HCT116 (cell line): Measurements from ENCODE around the gene RDH8. TPM values are rescaled to one million over a fixed set of nuclear protein-coding genes. Genes with fewer than 3 reads are reported as not detected.

Source experiments
- ATAC-seq: fragments of 200-7000 bp; cut with Tn5 transposase; 2 replicates; pipeline ENCODE4 v1.9.1; 2020; ENCODE audit warnings: mild to moderate bottlenecking, moderate library complexity
- BruUV-seq: library from RNA; stranded (reverse); fragments of 400-500 nt; replicated peaks from 2 replicates; lab custom pipeline; 2021; lab: Mats Ljungman, UMichigan
- CTCF ChIA-PET: fragments of 300-600 bp; sonication (Branson Sonifier 250); formaldehyde crosslinking; loops from one replicate; lab custom pipeline; 2021; ENCODE audit warnings: antibody characterized with exemption; lab: Charles Lee
- POLR2A ChIA-PET: fragments of 300-600, 350-600 bp; sonication (Branson Sonifier 250); formaldehyde crosslinking; loops from one replicate; lab custom pipeline; 2021; ENCODE audit warnings: antibody characterized with exemption; lab: Charles Lee
- RAD21 ChIA-PET, 2 experiments: fragments of 300-600 bp; sonication (Branson Sonifier 250); formaldehyde crosslinking; loops; one replicate each; lab custom pipeline; 2023; ENCODE audit warnings: low total read pairs in 2 of 2; ENCODE audit not compliant: uncharacterized antibody in 2 of 2, unreplicated experiment in 2 of 2, low non-redundant PET in 1 of 2; lab: Charles Lee
- DNase-seq: peaks from one replicate; pipeline ENCODE4 v3.0.0-alpha.2; 2010; ENCODE audit warnings: low read depth, low spot score
- H2AFZ ChIP-seq: fragments of 200-600 bp; shearing (Covaris generic), sonication (generic); 2 replicates; pipeline ENCODE4 v1.6.1; 2017; ENCODE audit warnings: low read depth, mixed run types, mixed read lengths, antibody characterized with exemption, low read length; ENCODE audit not compliant: poor library complexity, severe bottlenecking
- H3K27ac ChIP-seq: 2 replicates; pipeline ENCODE4 v1.5.1; 2012; ENCODE audit warnings: low read depth, low read length
- H3K27me3 ChIP-seq: fragments of 200-600 bp; sonication (generic); 2 replicates; pipeline ENCODE4 v1.6.1; 2016; ENCODE audit warnings: mixed run types, low read length, mixed read lengths; ENCODE audit not compliant: insufficient read depth
- H3K36me3 ChIP-seq, 2 experiments: fragments of 200-500 bp in 1 of 2; fragments of 200-600 bp in 1 of 2; sonication (Bioruptor generic) in 1 of 2; sonication (generic) in 1 of 2; 2 replicates each; pipeline versions ENCODE4 v1.5.1 to v1.6.1; 2014 to 2016; ENCODE audit warnings: low read length in 2 of 2, inconsistent platforms in 1 of 2, mixed read lengths in 1 of 2, mixed run types in 1 of 2; ENCODE audit not compliant: insufficient read depth in 2 of 2, control insufficient read depth in 1 of 2
- H3K4me1 ChIP-seq, 2 experiments: fragments of 200-600 bp in 1 of 2; sonication (generic) in 1 of 2; 2 replicates each; pipeline versions ENCODE4 v1.5.1 to v1.6.1; 2012 to 2017; ENCODE audit warnings: low read length in 2 of 2, inconsistent platforms in 1 of 2, mild to moderate bottlenecking in 1 of 2, mixed read lengths in 1 of 2, mixed run types in 1 of 2, moderate library complexity in 1 of 2; ENCODE audit not compliant: insufficient read depth in 2 of 2, control insufficient read depth in 1 of 2
- H3K4me2 ChIP-seq: fragments of 200-600 bp; sonication (generic); 2 replicates; pipeline ENCODE4 v1.6.1; 2017; ENCODE audit warnings: mixed run types, low read length, mixed read lengths
- H3K4me3 ChIP-seq, 2 experiments: fragments of 200-600 bp in 1 of 2; sonication (generic) in 1 of 2; replicated peaks in 1 of 2; 2 replicates each; pipeline ENCODE4 v1.5.1; 2011 to 2016; ENCODE audit warnings: low read length in 2 of 2, control low read depth in 1 of 2, low read depth in 1 of 2, mild to moderate bottlenecking in 1 of 2, mixed read lengths in 1 of 2, mixed run types in 1 of 2
- H3K79me2 ChIP-seq: fragments of 200-600 bp; sonication (generic); 2 replicates; pipeline ENCODE4 v1.6.1; 2017; ENCODE audit warnings: mild to moderate bottlenecking, mixed run types, low read length, moderate library complexity, mixed read lengths; ENCODE audit not compliant: insufficient read depth
- H3K9ac ChIP-seq: fragments of 200-600 bp; sonication (generic); 2 replicates; pipeline ENCODE4 v1.6.1; 2016; ENCODE audit warnings: low read length, mixed read lengths
- H3K9me2 ChIP-seq: fragments of 200-600 bp; sonication (generic), shearing (Covaris generic); 2 replicates; pipeline ENCODE4 v1.6.1; 2017; ENCODE audit warnings: mixed run types, mild to moderate bottlenecking, moderate library complexity; ENCODE audit not compliant: insufficient read depth
- H3K9me3 ChIP-seq, 2 experiments: fragments of 200-500 bp in 1 of 2; fragments of 200-600 bp in 1 of 2; sonication (Bioruptor generic) in 1 of 2; sonication (generic) in 1 of 2; 2 replicates each; pipeline ENCODE4 v1.6.1; 2014 to 2017; ENCODE audit warnings: low read length in 2 of 2, mixed read lengths in 2 of 2, inconsistent platforms in 1 of 2, low read depth in 1 of 2, mild to moderate bottlenecking in 1 of 2, mixed run types in 1 of 2, moderate library complexity in 1 of 2; ENCODE audit not compliant: control insufficient read depth in 1 of 2, insufficient read depth in 1 of 2
- H4K20me1 ChIP-seq: fragments of 200-600 bp; sonication (generic), shearing (Covaris generic); 2 replicates; pipeline ENCODE4 v1.6.1; 2017; ENCODE audit warnings: mixed run types, mild to moderate bottlenecking, moderate library complexity; ENCODE audit not compliant: insufficient read depth
- CBX3 ChIP-seq: IDR thresholded peaks from 2 replicates; pipeline ENCODE4 v1.6.1; 2012; ENCODE audit warnings: low read depth
- CTCF ChIP-seq, 3 experiments: fragments of 200-600 bp in 1 of 3; sonication (generic) in 1 of 3; IDR thresholded peaks in 2 of 3; conservative IDR thresholded peaks in 1 of 3; 2 replicates each; pipeline ENCODE4 v1.5.1; 2012 to 2017; ENCODE audit warnings: low read depth in 2 of 3, low read length in 2 of 3, antibody characterized with exemption in 1 of 3, borderline replicate concordance in 1 of 3, control low read depth in 1 of 3, mild to moderate bottlenecking in 1 of 3, mixed read lengths in 1 of 3, mixed run types in 1 of 3, moderate library complexity in 1 of 3; ENCODE audit not compliant: insufficient read depth in 1 of 3
- POLR2AphosphoS5 ChIP-seq: IDR thresholded peaks from 2 replicates; pipeline ENCODE4 v1.6.1; 2011; ENCODE audit warnings: mild to moderate bottlenecking, low read depth, low read length, moderate library complexity
- SIN3A ChIP-seq: IDR thresholded peaks from 2 replicates; pipeline ENCODE4 v1.6.1; 2012; ENCODE audit warnings: low read depth
- intact Hi-C: fragments of 100-400 bp; cut with micrococcal nuclease; formaldehyde crosslinking; loops from 2 replicates; pipeline ENCODE4 v1.10.0; 2022
- total RNA-seq: library from RNA; stranded (reverse); gene quantifications from one replicate; pipeline ENCODE4 v1.2.1, GENCODE V29; 2021; ENCODE audit not compliant: unreplicated experiment

The RDH8 gene
- total RNA-seq, 1 experiment from 2014 or later: not detected

DNA sequence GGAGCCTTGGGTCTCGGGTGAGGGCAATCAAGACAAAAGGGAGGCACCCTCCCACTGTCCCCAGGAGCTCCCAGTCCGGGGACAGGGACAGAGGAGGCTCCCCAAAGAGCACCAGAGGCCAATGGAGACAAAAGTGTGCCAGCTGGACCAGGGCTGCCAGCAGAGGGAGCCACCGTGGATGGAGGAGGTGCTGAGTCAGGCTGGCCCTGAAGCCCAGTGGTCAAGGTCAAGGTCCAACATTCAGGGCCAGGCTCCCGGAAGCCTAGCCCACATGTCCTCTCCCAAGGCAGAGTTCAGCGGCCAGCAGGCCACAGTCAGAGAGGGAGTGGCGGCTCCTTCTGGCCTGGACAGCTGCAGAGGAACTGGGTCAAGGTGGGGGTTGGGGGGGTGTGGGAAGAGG, 11.4 kb upstream of the RDH8 start:
- Histone ChIP-seq H3K9me2 (no peaks in the 10 kb centered on the region), H3K4me1 (peaks cover 0 to 15% of the 10 kb centered on the region in 2 experiments; a peak in 3 of 4 replicates), H2AFZ (peak overlapping the region; percentile 6), H3K4me3 (no peak overlapping the region), H3K27ac (no peak overlapping the region), H3K9me3 (no peaks in the 10 kb centered on the region), H4K20me1 (no peaks in the 10 kb centered on the region), H3K27me3 (no peaks in the 10 kb centered on the region), H3K79me2 (no peaks in the 10 kb centered on the region), H3K9ac (no peak overlapping the region), H3K4me2 (no peak overlapping the region), H3K36me3 (no peaks in the 10 kb centered on the region)
- BruUV-seq: no TSS peak
- TF ChIP-seq CBX3 (no peak), CTCF (IDR thresholded peaks at IDR 0.05 in 2 of 3, conservative IDR thresholded peaks at IDR 0.05 in 1 of 3; ENCODE audit: borderline replicate concordance in 1 of 3, insufficient read depth in 1 of 3, low read depth in 2 of 3, low read length in 2 of 3) (peak; percentile 32 to 85 (median 64); a peak in 5 of 6 replicates)
- ATAC-seq (peak; percentile 59), DNase-seq (no peak)
- POLR2A ChIA-PET: interaction anchor here (0.6 kb wide), 1 partner anchor 48 kb away, joined by 3 read pairs; no protein-coding TSS in a partner anchor
- intact Hi-C loops: no loop called here
- CTCF ChIA-PET: interaction anchor here (0.8 to 2.6 kb wide), 6 partner anchors 11 to 111 kb away, joined by 3 to 29 read pairs (median 8); no protein-coding TSS in a partner anchor
- RAD21 ChIA-PET: interaction anchor here in 1 of 2 experiments (1.2 kb wide), 1 partner anchor 19 kb away, joined by 4 read pairs; no protein-coding TSS in a partner anchor

DNA sequence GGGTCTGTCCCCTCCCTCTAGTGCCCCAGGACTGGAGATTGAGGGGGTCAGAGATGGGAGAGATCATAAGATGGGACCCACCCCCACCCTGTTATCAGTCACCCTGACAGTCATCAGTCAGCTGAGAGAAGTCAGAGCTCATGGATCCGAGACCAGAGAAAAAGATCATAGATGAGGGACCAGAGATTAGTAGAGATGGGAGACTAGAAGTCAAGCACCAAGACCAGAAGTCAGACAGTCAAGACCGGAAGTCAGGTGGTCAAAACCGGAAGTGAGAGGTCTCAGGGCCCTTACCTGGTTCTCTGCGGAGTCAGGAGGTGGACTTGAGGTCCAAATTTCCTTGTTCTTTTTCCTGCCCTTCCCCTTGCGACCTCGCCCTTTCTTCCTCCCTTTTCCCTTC, 10.0 kb upstream of the RDH8 start:
- H3K27ac ChIP-seq: no peak overlapping the region
- no peak overlapping the region for H3K4me3 ChIP-seq
- ATAC-seq: no peak
- intact Hi-C loops: no loop called here
- peaks cover 3% of the 10 kb centered on the region; the same call in 1 of the 2 replicates for H3K27me3 ChIP-seq
- DNase-seq: no peak
- no peak overlapping the region for H2AFZ ChIP-seq
- H3K4me2 ChIP-seq: no peak overlapping the region
- H3K9me2 ChIP-seq: no peaks in the 10 kb centered on the region
- no peak overlapping the region for H3K9ac ChIP-seq
- H3K79me2 ChIP-seq: no peaks in the 10 kb centered on the region
- TF ChIP-seq SIN3A: no peak
- TF ChIP-seq POLR2AphosphoS5: no peak
- RAD21 ChIA-PET: interaction anchor here in 1 of 2 experiments (0.6 kb wide), 1 partner anchor 29 kb away, joined by 3 read pairs; no protein-coding TSS in a partner anchor
- H3K36me3 ChIP-seq: no peaks in the 10 kb centered on the region
- H3K4me1 ChIP-seq: peaks cover 0 to 15% of the 10 kb centered on the region in 2 experiments; a peak in 3 of 4 replicates
- POLR2A ChIA-PET: no interaction called here
- no peaks in the 10 kb centered on the region for H3K9me3 ChIP-seq
- BruUV-seq: no TSS peak
- no peaks in the 10 kb centered on the region for H4K20me1 ChIP-seq
- CTCF ChIA-PET: no interaction called here
